HG02981 (cell line): Measurements from ENCODE around the gene PRPF38B.
A peak's percentile ranks its signal among the peaks of the same experiment; 100 is the strongest.
"Not testable (repeated sequence)": the region's sequence is repeated elsewhere in the genome, so short reads cannot be mapped to it uniquely, and the experiment has no call there.

Source experiments
- ATAC-seq: cut with Tn5 transposase; IDR thresholded peaks from one replicate; pipeline ENCODE4 v1.9.1; 2021; ENCODE audit warnings: mild to moderate bottlenecking, moderate library complexity; ENCODE audit not compliant: unreplicated experiment

Gene PRPF38B

DNA sequence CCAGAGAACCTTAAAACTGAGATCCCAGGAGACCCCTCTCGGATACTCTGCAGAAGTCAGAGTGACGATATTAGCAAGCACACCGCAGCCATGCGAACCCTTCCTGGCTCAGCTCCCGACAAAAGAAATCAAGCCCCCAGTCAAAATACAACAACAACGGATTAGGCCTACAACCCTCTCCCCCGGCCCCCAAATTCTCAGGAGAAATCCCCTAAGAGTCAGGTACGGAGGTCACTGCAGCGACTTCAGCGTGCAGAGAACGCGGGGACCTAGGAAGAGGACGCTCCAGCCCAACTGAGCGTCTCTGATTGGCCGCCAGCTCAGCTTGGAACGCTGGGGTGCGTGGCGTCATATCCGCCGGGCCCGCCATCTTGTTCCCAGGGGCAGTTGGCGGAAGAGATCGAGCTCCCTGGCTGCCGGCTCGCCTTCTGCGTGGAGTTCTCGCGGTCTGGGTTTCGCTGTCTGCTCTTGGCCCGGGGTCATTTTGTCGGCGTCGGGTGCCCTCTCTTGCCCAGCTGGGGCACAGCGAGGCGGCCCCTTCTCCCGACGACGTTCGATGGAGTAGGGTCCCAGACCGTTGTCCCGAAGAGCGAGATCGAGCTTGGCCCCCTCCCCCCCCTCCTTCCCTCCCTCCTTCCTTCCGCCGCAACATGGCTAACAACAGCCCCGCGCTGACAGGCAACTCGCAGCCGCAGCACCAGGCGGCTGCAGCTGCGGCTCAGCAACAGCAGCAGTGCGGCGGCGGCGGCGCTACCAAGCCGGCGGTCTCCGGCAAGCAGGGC is at the start of gene PRPF38B:
Gene PRPF38B (plus strand): TSS at position 369 of the 782 bp plus-strand sequence. CDS start 282 bp downstream, at position 651.
- peak; percentile 91 for ATAC-seq

DNA sequence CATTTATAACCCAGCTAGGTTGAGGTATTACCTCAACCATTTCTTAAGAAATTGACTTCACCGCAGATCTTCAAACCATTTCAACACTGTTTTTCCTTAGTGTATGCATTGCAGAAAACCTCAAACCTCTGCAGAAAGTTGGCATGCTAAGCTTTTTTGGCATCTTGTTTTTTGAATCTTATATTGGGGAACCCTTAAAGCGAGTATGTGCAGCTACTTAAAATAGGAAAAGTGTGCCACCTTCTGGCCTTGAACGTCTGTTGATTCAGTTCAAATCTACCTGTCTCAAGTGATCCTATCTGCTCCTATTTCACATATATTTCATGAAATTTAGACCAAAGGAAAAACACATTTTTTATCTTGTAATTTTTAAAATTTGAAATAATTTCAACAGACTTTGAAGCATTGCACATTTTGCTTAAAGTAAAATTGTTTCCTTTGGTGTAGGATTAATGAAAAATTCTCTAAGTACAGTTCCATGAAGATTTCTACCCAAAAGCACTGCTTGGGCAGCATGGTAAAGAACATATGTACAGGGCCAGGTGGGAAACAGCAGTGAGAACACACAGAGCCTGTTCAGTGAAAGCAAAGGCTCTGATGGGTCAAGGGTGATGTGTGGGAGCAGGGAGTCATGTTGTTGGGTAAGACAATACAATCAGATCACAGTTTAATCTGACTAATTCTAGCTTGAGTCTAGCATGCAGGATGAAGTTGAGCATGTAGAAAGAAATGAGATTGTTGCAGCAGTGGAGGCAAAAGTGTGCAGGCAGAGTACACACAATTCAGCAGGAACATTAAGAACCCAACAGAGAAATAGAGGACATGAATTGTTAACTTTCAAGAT is 48.4 kb upstream of the PRPF38B start:
- no peak for ATAC-seq

GRCh38 chr1:108644984-108645383 is 47.1 kb upstream of the PRPF38B start:
- no peak for ATAC-seq

GRCh38 chr1:108645564-108646184 is 46.4 kb upstream of the PRPF38B start:
- ATAC-seq = no peak

GRCh38 chr1:108646265-108646647 is 45.9 kb upstream of the PRPF38B start:
- ATAC-seq = no peak

- peak; percentile 91 for ATAC-seq
These were observed 45.4 kb upstream of the PRPF38B start for GRCh38 chr1:108646648-108647269.

DNA sequence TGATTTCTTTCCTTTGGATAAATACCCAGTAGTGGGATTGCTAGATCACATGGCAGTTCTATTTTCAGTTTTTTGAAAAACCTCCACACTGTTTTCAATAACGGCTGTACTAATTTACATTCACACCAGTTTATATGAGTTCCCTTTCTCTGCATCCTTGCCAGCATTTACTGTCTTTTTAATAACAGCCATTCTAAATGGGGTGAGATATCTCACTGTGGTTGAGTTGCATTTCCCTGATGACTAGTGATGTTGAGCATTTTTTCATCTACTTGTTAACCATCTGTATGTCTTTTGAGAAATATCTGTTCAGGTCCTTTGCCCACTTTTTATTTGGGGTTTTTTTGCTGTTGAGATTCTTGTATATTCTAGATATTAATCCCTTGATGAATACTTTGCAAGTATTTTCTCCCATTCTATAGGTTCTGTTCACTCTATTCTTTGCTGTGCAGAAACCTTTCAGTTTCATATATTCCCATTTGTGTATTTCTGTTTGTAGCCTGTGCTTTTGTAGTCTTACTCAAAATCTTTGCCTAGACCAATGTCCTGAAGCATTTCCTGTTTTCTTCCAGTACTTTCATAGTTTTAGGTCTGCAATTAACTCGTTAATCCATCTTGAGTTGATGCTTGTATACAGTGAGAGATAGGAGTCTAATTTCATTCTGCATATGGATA is 38.5 kb upstream of the PRPF38B start:
- ATAC-seq = no peak

DNA sequence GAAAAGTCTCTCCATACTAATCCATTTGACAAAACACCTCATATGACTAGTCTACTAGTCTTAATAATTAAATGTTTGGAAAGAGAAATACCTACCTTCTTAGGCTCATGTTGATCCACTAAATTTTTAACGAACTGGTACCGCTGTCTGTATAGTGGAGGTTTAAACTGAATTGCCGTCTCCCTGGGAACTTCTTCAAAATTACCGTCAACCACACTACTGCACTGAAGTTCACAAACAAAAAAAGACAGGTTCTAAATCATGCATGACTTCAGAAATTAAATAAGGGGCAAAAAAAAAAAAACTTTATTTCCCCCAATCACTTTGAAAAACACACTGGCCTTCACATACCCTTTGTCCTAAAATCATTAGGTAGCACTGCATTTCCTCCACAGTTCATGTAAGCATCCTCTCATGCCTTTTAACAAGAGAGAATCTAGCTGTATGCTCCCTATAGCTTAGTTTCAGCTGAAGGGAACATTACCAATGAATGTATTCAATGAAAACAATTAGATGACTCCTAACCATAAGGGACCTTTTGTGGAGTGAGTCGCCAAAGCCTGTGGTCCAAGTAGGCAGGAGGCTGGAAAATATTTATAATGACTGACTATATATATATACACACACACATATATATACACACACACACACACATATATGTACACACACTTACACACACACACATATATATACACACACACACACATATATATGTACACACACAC is 34.6 kb upstream of the PRPF38B start:
- ATAC-seq = no peak

DNA sequence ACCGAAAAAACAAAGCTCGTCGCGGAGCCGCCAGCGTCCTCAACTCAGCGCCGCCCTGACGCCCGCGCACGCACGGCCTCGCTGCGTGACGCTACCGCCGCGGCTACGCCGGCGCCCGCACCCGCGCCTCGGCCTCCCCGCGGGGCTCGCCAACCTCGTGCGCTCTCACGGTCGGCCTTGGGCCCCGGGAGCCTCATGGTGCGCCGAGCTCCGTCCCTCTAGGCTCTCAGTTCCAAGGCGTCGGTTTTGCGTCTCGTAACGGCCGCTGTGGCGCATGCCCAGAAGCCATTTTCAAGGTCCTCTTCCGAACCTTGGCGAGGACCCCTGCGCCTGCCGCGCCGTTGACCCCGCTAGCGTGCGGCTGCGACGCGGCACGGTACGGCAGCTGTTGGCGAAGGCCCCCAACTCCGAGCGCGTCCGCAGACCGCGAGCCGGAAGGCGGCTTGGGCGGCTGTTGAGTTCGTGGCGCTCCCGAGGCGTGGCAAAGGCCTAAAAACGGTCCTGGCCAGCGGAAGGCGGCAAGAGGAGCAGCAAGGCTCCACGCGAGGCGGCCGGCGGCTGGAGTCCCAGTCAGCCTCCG is 31.0 kb upstream of the PRPF38B start, which contains the start of gene HENMT1:
Gene HENMT1 (minus strand): TSS at position 64 of the 580 bp plus-strand sequence. CDS start 1,209 bp downstream, outside the sequence.
- ATAC-seq = peak; percentile 89

GRCh38 chr1:108663074-108663473 is 29.0 kb upstream of the PRPF38B start:
- no peak for ATAC-seq

- ATAC-seq = no peak
These were observed 27.6 kb upstream of the PRPF38B start for GRCh38 chr1:108664481-108664880.

DNA sequence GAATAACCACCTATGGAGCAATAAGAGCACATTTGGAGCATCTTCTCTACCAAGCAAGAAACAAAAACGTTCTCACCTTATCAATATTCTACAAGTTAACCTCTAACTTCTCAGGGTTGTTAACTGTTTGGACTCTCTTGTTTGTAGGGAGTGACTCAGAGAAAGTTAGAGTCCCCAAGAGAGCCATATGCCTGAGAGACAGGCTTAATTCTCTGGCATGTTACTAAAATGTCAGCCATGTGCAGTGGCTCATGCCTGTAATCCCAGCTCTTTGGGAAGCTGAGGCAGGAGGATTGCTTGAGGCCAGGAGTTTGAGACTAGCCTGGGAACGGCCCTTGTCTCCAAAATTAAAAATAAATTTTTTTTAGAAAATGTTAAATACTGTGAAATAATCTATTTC is 27.0 kb upstream of the PRPF38B start:
- no peak for ATAC-seq

- ATAC-seq = no peak
These were observed 26.3 kb upstream of the PRPF38B start for GRCh38 chr1:108665771-108666170.

- not testable (repeated sequence) for ATAC-seq
These were observed 24.7 kb upstream of the PRPF38B start for GRCh38 chr1:108667422-108667821.

- ATAC-seq = no peak
These were observed 23.3 kb upstream of the PRPF38B start for GRCh38 chr1:108668777-108669176.

DNA sequence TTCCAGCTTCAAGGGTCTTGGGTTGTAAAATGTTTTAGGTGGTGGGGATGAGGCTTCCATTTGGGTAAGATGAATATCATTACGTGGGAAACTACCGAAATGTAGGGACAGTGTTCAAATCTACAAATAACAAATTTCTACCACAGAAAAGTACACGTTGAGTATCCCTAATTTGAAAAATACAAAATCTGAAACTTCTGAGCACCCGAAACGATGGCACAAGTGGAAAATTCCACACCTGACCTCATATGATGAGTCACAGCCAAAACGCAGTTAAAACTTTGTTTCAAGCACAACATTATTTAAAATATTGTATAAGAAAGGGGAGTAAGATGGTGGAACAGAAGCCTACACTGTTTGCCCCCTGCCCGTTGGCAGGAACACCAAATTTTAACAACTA is 22.4 kb upstream of the PRPF38B start:
- ATAC-seq = no peak

DNA sequence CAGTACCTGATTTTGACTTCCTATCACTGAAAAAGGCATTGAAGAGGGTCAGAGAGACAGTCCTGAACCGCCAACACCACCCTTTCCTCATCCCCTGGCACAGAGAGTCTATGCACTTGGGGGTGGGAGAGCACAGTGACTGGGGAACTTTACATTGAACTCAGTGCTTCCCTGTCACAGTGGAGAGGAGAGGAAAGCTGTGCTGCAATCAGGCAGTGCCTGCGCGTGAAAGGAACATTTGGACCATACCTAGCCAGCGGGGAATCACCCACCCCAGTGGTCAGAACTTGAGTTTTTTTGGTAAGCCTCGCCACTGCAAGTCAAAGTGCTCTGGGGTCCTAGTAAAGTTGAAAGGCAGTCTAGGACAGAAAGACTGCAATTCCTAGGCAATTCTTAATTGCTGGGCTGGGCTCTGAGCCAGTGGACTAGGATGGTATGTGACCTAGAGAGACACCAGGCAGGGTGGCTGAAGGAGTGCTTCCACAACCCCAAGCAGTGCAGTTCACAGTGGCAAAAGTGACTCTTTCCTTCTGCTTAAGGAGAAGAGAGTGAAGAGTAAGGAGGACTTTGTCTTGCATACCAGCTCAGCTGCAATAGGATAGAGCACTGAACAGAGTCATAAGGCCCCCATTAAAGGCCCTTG is 21.9 kb upstream of the PRPF38B start:
- no peak for ATAC-seq

- no peak for ATAC-seq
These were observed 21.0 kb upstream of the PRPF38B start for GRCh38 chr1:108671143-108671542.

- no peak for ATAC-seq
These were observed 13.4 kb upstream of the PRPF38B start for GRCh38 chr1:108678706-108679105.
